Liver (tissue), 3 donors: ENCODE data around the gene DRGX.
A peak's percentile ranks its signal among the peaks of the same experiment; 100 is the strongest.

Experiments used
- EGR1 ChIP-seq, 2 donors: IDR thresholded peaks; 2 replicates each; pipeline ENCODE4 v1.6.1; 2016 to 2018; ENCODE audit warnings: antibody characterized with exemption in 2 of 2, low read depth in 2 of 2
- FOXA1 ChIP-seq: IDR thresholded peaks from 2 replicates; pipeline ENCODE4 v1.6.1; 2016; ENCODE audit warnings: antibody characterized with exemption
- GABPA ChIP-seq, 2 donors: IDR thresholded peaks in 1 of 2; conservative IDR thresholded peaks in 1 of 2; 2 replicates each; pipeline ENCODE4 v1.6.1; 2016; ENCODE audit warnings: antibody characterized with exemption in 2 of 2, mild to moderate bottlenecking in 1 of 2, moderate library complexity in 1 of 2
- JUND ChIP-seq, 2 donors: IDR thresholded peaks; 2 replicates each; pipeline ENCODE4 v1.6.1; 2016; ENCODE audit warnings: antibody characterized with exemption in 2 of 2
- RAD21 ChIP-seq, 2 donors: IDR thresholded peaks; 2 replicates each; pipeline ENCODE4 v1.6.1; 2016; ENCODE audit warnings: antibody characterized with exemption in 2 of 2, mild to moderate bottlenecking in 2 of 2
- RXRA ChIP-seq, 2 donors: IDR thresholded peaks; 2 replicates each; pipeline ENCODE4 v1.6.1; 2017 to 2018; ENCODE audit warnings: antibody characterized with exemption in 2 of 2, mild to moderate bottlenecking in 1 of 2
- SP1 ChIP-seq: IDR thresholded peaks from 2 replicates; pipeline ENCODE4 v1.6.1; 2018; ENCODE audit warnings: antibody characterized with exemption, mild to moderate bottlenecking
- TAF1 ChIP-seq: conservative IDR thresholded peaks from 2 replicates; pipeline ENCODE4 v1.6.1; 2016; ENCODE audit warnings: antibody characterized with exemption, mild to moderate bottlenecking
- YY1 ChIP-seq: IDR thresholded peaks from 2 replicates; pipeline ENCODE4 v1.6.1; 2016; ENCODE audit warnings: antibody characterized with exemption, mild to moderate bottlenecking
- TF ChIP-seq, protein P1 (sequence below): fragments of 150-350 bp; IDR thresholded peaks from 2 replicates; pipeline ENCODE4 v1.5.1; 2017; ENCODE audit warnings: improper control_type of control experiment, low read depth, low read length; ENCODE audit not compliant: missing input control
- TF ChIP-seq, protein P2 (sequence below): IDR thresholded peaks from 2 replicates; pipeline ENCODE4 v1.6.1; 2016; ENCODE audit warnings: antibody characterized with exemption
- TF ChIP-seq, protein P3 (sequence below): IDR thresholded peaks from 2 replicates; pipeline ENCODE4 v1.6.1; 2016; ENCODE audit warnings: antibody characterized with exemption
- TF ChIP-seq, protein P4 (sequence below): IDR thresholded peaks from 2 replicates; pipeline ENCODE4 v1.6.1; 2016; ENCODE audit warnings: antibody characterized with exemption, mild to moderate bottlenecking
- TF ChIP-seq, protein P5 (sequence below): IDR thresholded peaks from 2 replicates; pipeline ENCODE4 v1.6.1; 2016; ENCODE audit warnings: antibody characterized with exemption
- donor health status: healthy.
- donor health status: healthy.

DNA sequence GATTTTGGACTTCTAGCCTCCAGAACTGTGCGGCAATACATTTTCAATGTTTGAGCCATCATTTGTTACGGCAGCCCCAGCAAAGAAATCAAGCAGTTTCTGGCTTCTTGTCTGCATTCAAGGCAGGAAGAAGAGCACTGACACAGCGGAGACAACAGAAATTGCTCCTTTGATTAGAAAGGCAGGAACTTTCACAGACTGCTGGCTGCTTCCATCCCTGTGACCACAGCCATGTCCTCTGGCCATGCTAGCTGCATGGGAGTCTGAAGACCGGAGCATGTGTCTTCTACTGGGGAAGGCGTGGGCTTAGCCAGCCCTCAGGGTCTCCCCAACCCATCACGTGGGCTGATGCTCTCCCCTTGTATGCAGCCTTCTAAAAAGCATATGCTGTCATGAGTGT is 77.9 kb downstream of the DRGX start:
- TF ChIP-seq, protein P1, sequence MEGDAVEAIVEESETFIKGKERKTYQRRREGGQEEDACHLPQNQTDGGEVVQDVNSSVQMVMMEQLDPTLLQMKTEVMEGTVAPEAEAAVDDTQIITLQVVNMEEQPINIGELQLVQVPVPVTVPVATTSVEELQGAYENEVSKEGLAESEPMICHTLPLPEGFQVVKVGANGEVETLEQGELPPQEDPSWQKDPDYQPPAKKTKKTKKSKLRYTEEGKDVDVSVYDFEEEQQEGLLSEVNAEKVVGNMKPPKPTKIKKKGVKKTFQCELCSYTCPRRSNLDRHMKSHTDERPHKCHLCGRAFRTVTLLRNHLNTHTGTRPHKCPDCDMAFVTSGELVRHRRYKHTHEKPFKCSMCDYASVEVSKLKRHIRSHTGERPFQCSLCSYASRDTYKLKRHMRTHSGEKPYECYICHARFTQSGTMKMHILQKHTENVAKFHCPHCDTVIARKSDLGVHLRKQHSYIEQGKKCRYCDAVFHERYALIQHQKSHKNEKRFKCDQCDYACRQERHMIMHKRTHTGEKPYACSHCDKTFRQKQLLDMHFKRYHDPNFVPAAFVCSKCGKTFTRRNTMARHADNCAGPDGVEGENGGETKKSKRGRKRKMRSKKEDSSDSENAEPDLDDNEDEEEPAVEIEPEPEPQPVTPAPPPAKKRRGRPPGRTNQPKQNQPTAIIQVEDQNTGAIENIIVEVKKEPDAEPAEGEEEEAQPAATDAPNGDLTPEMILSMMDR, result no peak
- TF ChIP-seq SP1 (no peak), RXRA (IDR thresholded peaks at IDR 0.05) (no peak), GABPA (IDR thresholded peaks at IDR 0.05 in 1 of 2, conservative IDR thresholded peaks at IDR 0.05 in 1 of 2) (no peak), RAD21 (IDR thresholded peaks at IDR 0.05) (peak in 1 of 2 donors; percentile 6), TAF1 (no peak), EGR1 (IDR thresholded peaks at IDR 0.05; ENCODE audit: low read depth in 2 of 2) (no peak), YY1 (no peak), JUND (IDR thresholded peaks at IDR 0.05) (no peak), FOXA1 (no peak)
- TF ChIP-seq, protein P2, sequence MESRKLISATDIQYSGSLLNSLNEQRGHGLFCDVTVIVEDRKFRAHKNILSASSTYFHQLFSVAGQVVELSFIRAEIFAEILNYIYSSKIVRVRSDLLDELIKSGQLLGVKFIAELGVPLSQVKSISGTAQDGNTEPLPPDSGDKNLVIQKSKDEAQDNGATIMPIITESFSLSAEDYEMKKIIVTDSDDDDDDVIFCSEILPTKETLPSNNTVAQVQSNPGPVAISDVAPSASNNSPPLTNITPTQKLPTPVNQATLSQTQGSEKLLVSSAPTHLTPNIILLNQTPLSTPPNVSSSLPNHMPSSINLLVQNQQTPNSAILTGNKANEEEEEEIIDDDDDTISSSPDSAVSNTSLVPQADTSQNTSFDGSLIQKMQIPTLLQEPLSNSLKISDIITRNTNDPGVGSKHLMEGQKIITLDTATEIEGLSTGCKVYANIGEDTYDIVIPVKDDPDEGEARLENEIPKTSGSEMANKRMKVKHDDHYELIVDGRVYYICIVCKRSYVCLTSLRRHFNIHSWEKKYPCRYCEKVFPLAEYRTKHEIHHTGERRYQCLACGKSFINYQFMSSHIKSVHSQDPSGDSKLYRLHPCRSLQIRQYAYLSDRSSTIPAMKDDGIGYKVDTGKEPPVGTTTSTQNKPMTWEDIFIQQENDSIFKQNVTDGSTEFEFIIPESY, result no peak
- TF ChIP-seq, protein P3, sequence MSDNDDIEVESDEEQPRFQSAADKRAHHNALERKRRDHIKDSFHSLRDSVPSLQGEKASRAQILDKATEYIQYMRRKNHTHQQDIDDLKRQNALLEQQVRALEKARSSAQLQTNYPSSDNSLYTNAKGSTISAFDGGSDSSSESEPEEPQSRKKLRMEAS, result no peak
- TF ChIP-seq, protein P4, sequence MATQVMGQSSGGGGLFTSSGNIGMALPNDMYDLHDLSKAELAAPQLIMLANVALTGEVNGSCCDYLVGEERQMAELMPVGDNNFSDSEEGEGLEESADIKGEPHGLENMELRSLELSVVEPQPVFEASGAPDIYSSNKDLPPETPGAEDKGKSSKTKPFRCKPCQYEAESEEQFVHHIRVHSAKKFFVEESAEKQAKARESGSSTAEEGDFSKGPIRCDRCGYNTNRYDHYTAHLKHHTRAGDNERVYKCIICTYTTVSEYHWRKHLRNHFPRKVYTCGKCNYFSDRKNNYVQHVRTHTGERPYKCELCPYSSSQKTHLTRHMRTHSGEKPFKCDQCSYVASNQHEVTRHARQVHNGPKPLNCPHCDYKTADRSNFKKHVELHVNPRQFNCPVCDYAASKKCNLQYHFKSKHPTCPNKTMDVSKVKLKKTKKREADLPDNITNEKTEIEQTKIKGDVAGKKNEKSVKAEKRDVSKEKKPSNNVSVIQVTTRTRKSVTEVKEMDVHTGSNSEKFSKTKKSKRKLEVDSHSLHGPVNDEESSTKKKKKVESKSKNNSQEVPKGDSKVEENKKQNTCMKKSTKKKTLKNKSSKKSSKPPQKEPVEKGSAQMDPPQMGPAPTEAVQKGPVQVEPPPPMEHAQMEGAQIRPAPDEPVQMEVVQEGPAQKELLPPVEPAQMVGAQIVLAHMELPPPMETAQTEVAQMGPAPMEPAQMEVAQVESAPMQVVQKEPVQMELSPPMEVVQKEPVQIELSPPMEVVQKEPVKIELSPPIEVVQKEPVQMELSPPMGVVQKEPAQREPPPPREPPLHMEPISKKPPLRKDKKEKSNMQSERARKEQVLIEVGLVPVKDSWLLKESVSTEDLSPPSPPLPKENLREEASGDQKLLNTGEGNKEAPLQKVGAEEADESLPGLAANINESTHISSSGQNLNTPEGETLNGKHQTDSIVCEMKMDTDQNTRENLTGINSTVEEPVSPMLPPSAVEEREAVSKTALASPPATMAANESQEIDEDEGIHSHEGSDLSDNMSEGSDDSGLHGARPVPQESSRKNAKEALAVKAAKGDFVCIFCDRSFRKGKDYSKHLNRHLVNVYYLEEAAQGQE, result no peak
- TF ChIP-seq, protein P5, sequence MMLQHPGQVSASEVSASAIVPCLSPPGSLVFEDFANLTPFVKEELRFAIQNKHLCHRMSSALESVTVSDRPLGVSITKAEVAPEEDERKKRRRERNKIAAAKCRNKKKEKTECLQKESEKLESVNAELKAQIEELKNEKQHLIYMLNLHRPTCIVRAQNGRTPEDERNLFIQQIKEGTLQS, result no peak
